IMR-90 (cell line): ENCODE data around the gene GPATCH8. TPM values are rescaled to one million over a fixed set of nuclear protein-coding genes. Genes with fewer than 3 reads are reported as not detected.

Experiments used
- ATAC-seq: fragments of 200-7000 bp; cut with Tn5 transposase; 2 replicates; pipeline ENCODE4 v1.9.1; 2020; ENCODE audit warnings: low read depth, mild to moderate bottlenecking, moderate library complexity
- BruUV-seq: library from RNA; stranded (reverse); fragments of 400-500 nt; replicated peaks from 2 replicates; lab custom pipeline; 2021; lab: Mats Ljungman, UMichigan
- CTCF ChIA-PET: fragments of 300-600 bp; formaldehyde crosslinking; extraction: SDS; loops from one replicate; lab custom pipeline; 2021; ENCODE audit warnings: antibody characterized with exemption; lab: Yijun Ruan, JAX
- POLR2A ChIA-PET: fragments of 300-600 bp; sonication (Branson Sonifier 250); formaldehyde crosslinking; loops from one replicate; lab custom pipeline; 2022; ENCODE audit warnings: antibody characterized with exemption; ENCODE audit not compliant: unreplicated experiment; lab: Charles Lee
- DNase-seq: peaks from one replicate; pipeline ENCODE4 v3.0.0; 2013
- H2AFZ ChIP-seq: replicated peaks from 2 replicates; pipeline ENCODE3; 2013; ENCODE audit warnings: low read length, mild to moderate bottlenecking; ENCODE audit not compliant: poor library complexity
- H2AK5ac ChIP-seq: 2 replicates; pipeline ENCODE4 v1.6.1; 2013; ENCODE audit warnings: low read depth, low read length, inconsistent platforms
- H2AK9ac ChIP-seq: replicated peaks from 2 replicates; pipeline ENCODE3; 2013; ENCODE audit warnings: mild to moderate bottlenecking, low read depth, low read length, moderate library complexity; ENCODE audit not compliant: poor library complexity
- H2BK120ac ChIP-seq: 2 replicates; pipeline ENCODE4 v1.6.1; 2013; ENCODE audit warnings: low read depth, low read length, inconsistent platforms
- H2BK15ac ChIP-seq: 3 replicates; pipeline ENCODE4 v1.6.1; 2013; ENCODE audit warnings: low read depth, low read length, inconsistent platforms
- H2BK20ac ChIP-seq: 2 replicates; pipeline ENCODE4 v1.6.1; 2013; ENCODE audit warnings: low read depth, mild to moderate bottlenecking, inconsistent platforms, low read length, moderate library complexity
- H2BK5ac ChIP-seq: 2 replicates; pipeline ENCODE4 v1.6.1; 2013; ENCODE audit warnings: mild to moderate bottlenecking, low read depth, low read length, inconsistent platforms; ENCODE audit not compliant: poor library complexity, severe bottlenecking
- H3K14ac ChIP-seq: replicated peaks from 2 replicates; pipeline ENCODE4 v1.6.1; 2013; ENCODE audit warnings: low read depth, low read length, inconsistent platforms
- H3K18ac ChIP-seq: 2 replicates; pipeline ENCODE4 v1.6.1; 2013; ENCODE audit warnings: low read depth, low read length, control low read depth
- H3K23ac ChIP-seq: 2 replicates; pipeline ENCODE4 v1.6.1; 2013; ENCODE audit warnings: low read depth, low read length, inconsistent platforms
- H3K27ac ChIP-seq: 2 replicates; pipeline ENCODE4 v1.5.1; 2013; ENCODE audit warnings: mild to moderate bottlenecking, control low read depth, low read length; ENCODE audit not compliant: insufficient read depth
- H3K27me3 ChIP-seq: 2 replicates; pipeline ENCODE4 v1.6.1; 2013; ENCODE audit warnings: low read length; ENCODE audit not compliant: control insufficient read depth, insufficient read depth
- H3K36me3 ChIP-seq: 2 replicates; pipeline ENCODE4 v1.6.1; 2013; ENCODE audit warnings: low read length, mixed read lengths; ENCODE audit not compliant: control insufficient read depth, insufficient read depth
- H3K4ac ChIP-seq: 2 replicates; pipeline ENCODE4 v1.6.1; 2013; ENCODE audit warnings: low read depth, low read length, inconsistent platforms
- H3K4me1 ChIP-seq: 2 replicates; pipeline ENCODE4 v1.6.1; 2013; ENCODE audit warnings: low read length, mixed read lengths; ENCODE audit not compliant: control insufficient read depth, insufficient read depth
- H3K4me2 ChIP-seq: 2 replicates; pipeline ENCODE4 v1.6.1; 2013; ENCODE audit warnings: low read depth, mild to moderate bottlenecking, control low read depth, low read length, moderate library complexity
- H3K4me3 ChIP-seq: 2 replicates; pipeline ENCODE4 v1.5.1; 2013; ENCODE audit warnings: low read depth, mild to moderate bottlenecking, control low read depth, low read length, moderate library complexity; ENCODE audit not compliant: insufficient read depth
- H3K56ac ChIP-seq: 2 replicates; pipeline ENCODE4 v1.6.1; 2013; ENCODE audit warnings: low read length, inconsistent platforms; ENCODE audit not compliant: insufficient read depth; ENCODE audit errors: extremely low read depth
- H3K79me1 ChIP-seq, 2 experiments: 2 replicates each; pipeline ENCODE4 v1.6.1; 2013; ENCODE audit warnings: low read length in 2 of 2, inconsistent platforms in 1 of 2, low read depth in 1 of 2
- H3K9ac ChIP-seq: 2 replicates; pipeline ENCODE4 v1.6.1; 2013; ENCODE audit warnings: low read depth, low read length, control low read depth
- H3K9me1 ChIP-seq: 2 replicates; pipeline ENCODE4 v1.6.1; 2013; ENCODE audit warnings: low read length, inconsistent platforms; ENCODE audit not compliant: insufficient read depth
- H3K9me3 ChIP-seq: 2 replicates; pipeline ENCODE4 v1.6.1; 2013; ENCODE audit warnings: low read length; ENCODE audit not compliant: control insufficient read depth, insufficient read depth
- H4K20me1 ChIP-seq: 2 replicates; pipeline ENCODE4 v1.6.1; 2013; ENCODE audit warnings: low read length, inconsistent platforms; ENCODE audit not compliant: insufficient read depth
- H4K5ac ChIP-seq: 2 replicates; pipeline ENCODE4 v1.6.1; 2013; ENCODE audit warnings: mild to moderate bottlenecking, low read depth, low read length, control low read depth
- H4K8ac ChIP-seq, 2 experiments: 2 replicates each; pipeline ENCODE4 v1.6.1; 2013; ENCODE audit warnings: low read depth in 2 of 2, low read length in 2 of 2, control low read depth in 1 of 2, inconsistent platforms in 1 of 2
- H4K91ac ChIP-seq: 2 replicates; pipeline ENCODE4 v1.6.1; 2013; ENCODE audit warnings: low read depth, low read length, inconsistent platforms; ENCODE audit not compliant: insufficient read depth
- CHD1 ChIP-seq: IDR thresholded peaks from 2 replicates; pipeline ENCODE4 v1.6.1; 2012; ENCODE audit warnings: low read depth, low read length, improper control_type of control experiment
- FOS ChIP-seq: fragments of 150-350 bp; IDR thresholded peaks from 2 replicates; pipeline ENCODE4 v1.6.1; 2016; ENCODE audit warnings: low read depth, low read length
- MAFK ChIP-seq: IDR thresholded peaks from 2 replicates; pipeline ENCODE4 v1.6.1; 2012; ENCODE audit warnings: low read depth, low read length, improper control_type of control experiment
- MAZ ChIP-seq: IDR thresholded peaks from 2 replicates; pipeline ENCODE4 v1.6.1; 2012; ENCODE audit warnings: low read depth, mild to moderate bottlenecking, low read length, improper control_type of control experiment, moderate library complexity, borderline replicate concordance
- RAD21 ChIP-seq: IDR thresholded peaks from 2 replicates; pipeline ENCODE4 v1.6.1; 2012; ENCODE audit warnings: low read length, improper control_type of control experiment
- RFX5 ChIP-seq: IDR thresholded peaks from 2 replicates; pipeline ENCODE4 v1.8.0; 2012; ENCODE audit warnings: low read depth, mild to moderate bottlenecking, low read length, moderate library complexity
- SMC3 ChIP-seq: fragments of 150-350 bp; IDR thresholded peaks from 2 replicates; pipeline ENCODE4 v1.6.1; 2016; ENCODE audit warnings: low read depth, mild to moderate bottlenecking, antibody characterized with exemption, low read length, moderate library complexity
- WGBS, 2 experiments: methylation state at CpG; one replicate each; pipeline versions ENCODE4 v1.1.5 to v1.1.7; 2013; ENCODE audit warnings: missing lambda C conversion rate in 2 of 2; ENCODE audit not compliant: insufficient read length in 1 of 2; ENCODE audit errors: extremely low coverage in 2 of 2; 5-methylcytosine and 5-hydroxymethylcytosine counted together
- dilution Hi-C: fragments of 300-500 bp; cut with HindIII; formaldehyde crosslinking; loops from one replicate; pipeline ENCODE4 v1.14.3; 2018; ENCODE audit warnings: low sequenced_read_pairs; ENCODE audit not compliant: unreplicated experiment
- in situ Hi-C: fragments of 300-500 bp; cut with MboI; formaldehyde crosslinking; loops from 3 replicates; pipeline ENCODE4 v1.14.3; 2019; ENCODE audit warnings: low sequenced_read_pairs, inconsistent platforms, mixed read lengths
- intact Hi-C: fragments of 100-400 bp; cut with micrococcal nuclease; formaldehyde crosslinking; loops from 2 replicates; pipeline ENCODE4 v1.10.0; 2022
- polyA plus RNA-seq, 3 experiments: library from polyadenylated mRNA; depleted of rRNA; stranded (reverse); fragments of >200 nt; gene quantifications; 2 replicates each; pipeline ENCODE4 v1.2.3, GENCODE V29; 2012; ENCODE audit warnings: low replicate concordance in 1 of 3
- total RNA-seq: library from RNA; depleted of rRNA; stranded (reverse); fragments of >200 nt; gene quantifications from 2 replicates; pipeline ENCODE4 v1.2.3, GENCODE V29; 2012
- TF ChIP-seq, protein P1 (sequence below): fragments of 150-350 bp; IDR thresholded peaks from 2 replicates; pipeline ENCODE4 v1.6.1; 2017; ENCODE audit warnings: mild to moderate bottlenecking, antibody characterized with exemption, low read length, low read depth

The GPATCH8 gene
- total and polyA plus RNA-seq, 2 of the 4 experiments (the other 2 are of a cell fraction), result 8.8 to 13.2 TPM

DNA sequence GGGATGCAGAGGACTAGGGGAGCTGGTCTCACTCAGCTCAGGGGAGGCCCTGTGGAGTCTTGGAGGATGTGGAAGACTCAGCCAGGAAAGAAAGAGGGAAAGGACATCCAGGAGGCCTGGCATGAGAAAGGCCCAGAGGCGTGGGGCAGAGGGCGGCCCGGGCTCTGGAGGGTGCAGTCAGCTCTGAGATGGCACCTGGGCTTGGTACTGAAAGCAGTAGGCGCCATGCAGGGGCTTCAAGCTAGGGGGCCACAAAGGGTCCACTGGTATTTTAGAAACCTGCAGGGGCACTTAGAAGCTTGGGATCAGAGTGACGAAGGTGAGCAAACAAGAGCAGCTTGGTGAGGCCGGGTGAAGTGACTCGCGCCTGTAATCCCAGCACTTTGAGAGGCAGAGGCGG lies 145.1 kb downstream of the GPATCH8 start:
- H2BK5ac ChIP-seq, result no peak overlapping the region
- no peak overlapping the region for H3K9ac ChIP-seq
- 86% methylated on average over 4 of the region's 9 CpGs; no CpG with 5 or more reads in 1 of the 2 experiments for WGBS, 2 experiments
- no peak overlapping the region for H2AK9ac ChIP-seq
- no peak overlapping the region for H3K4ac ChIP-seq
- H2AK5ac ChIP-seq, result no peak overlapping the region
- H2BK120ac ChIP-seq, result no peak overlapping the region
- intact Hi-C loops, result no loop called here
- H3K27ac ChIP-seq, result no peak overlapping the region
- H3K9me1 ChIP-seq, result peaks cover 8% of the 10 kb centered on the region; the same call in 1 of the 2 replicates
- no peak overlapping the region for H3K4me3 ChIP-seq
- H3K4me1 ChIP-seq, result peaks cover 15% of the 10 kb centered on the region
- H2BK15ac ChIP-seq, result no peak overlapping the region
- H3K9me3 ChIP-seq, result no peaks in the 10 kb centered on the region
- H3K36me3 ChIP-seq, result peaks cover 17% of the 10 kb centered on the region; the same call in 1 of the 2 replicates
- no peaks in the 10 kb centered on the region for H3K27me3 ChIP-seq
- DNase-seq (no peak), ATAC-seq (no peak)
- no peak overlapping the region for H2AFZ ChIP-seq
- no peak overlapping the region for H2BK20ac ChIP-seq
- H3K18ac ChIP-seq, result no peak overlapping the region
- H4K5ac ChIP-seq, result no peak overlapping the region
- H3K23ac ChIP-seq, result no peak overlapping the region
- dilution Hi-C loops, result no loop called here
- no peak overlapping the region for H4K91ac ChIP-seq
- H3K14ac ChIP-seq, result no peak overlapping the region
- no peak overlapping the region for H3K56ac ChIP-seq
- BruUV-seq, result no TSS peak
- no peak overlapping the region for H4K8ac ChIP-seq
- in situ Hi-C loops, result no loop called here
- H4K20me1 ChIP-seq, result peaks cover 11% of the 10 kb centered on the region
- peaks cover 4 to 24% of the 10 kb centered on the region in 2 experiments; a peak in 2 of 4 replicates for H3K79me1 ChIP-seq
- POLR2A ChIA-PET, result no interaction called here
- no peak overlapping the region for H3K4me2 ChIP-seq
- CTCF ChIA-PET, result no interaction called here
- TF ChIP-seq CHD1 (no peak), FOS (no peak), SMC3 (no peak), MAZ (no peak), MAFK (no peak), RFX5 (no peak), RAD21 (no peak)
- TF ChIP-seq, protein P1, sequence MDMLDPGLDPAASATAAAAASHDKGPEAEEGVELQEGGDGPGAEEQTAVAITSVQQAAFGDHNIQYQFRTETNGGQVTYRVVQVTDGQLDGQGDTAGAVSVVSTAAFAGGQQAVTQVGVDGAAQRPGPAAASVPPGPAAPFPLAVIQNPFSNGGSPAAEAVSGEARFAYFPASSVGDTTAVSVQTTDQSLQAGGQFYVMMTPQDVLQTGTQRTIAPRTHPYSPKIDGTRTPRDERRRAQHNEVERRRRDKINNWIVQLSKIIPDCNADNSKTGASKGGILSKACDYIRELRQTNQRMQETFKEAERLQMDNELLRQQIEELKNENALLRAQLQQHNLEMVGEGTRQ, result no peak
